Lower leg skin (tissue), 3 donors: ENCODE measurements around the gene EXOC6B.

Experiments used
- CTCF ChIP-seq, 3 donors: fragments of 450-650 bp; IDR thresholded peaks; one replicate each; pipeline ENCODE4 v1.5.1; 2016; ENCODE audit warnings: antibody characterized with exemption in 3 of 3, mild to moderate bottlenecking in 3 of 3, moderate library complexity in 2 of 3
- POLR2A ChIP-seq, 2 donors: fragments of 450-650 bp; IDR thresholded peaks; one replicate each; pipeline ENCODE4 v1.6.1; 2016 to 2017; ENCODE audit warnings: antibody characterized with exemption in 2 of 2, mild to moderate bottlenecking in 1 of 2, moderate library complexity in 1 of 2

- TF ChIP-seq CTCF (IDR thresholded peaks at IDR 0.05) (no peak), POLR2A (IDR thresholded peaks at IDR 0.05) (no peak)
Observed at GRCh38 chr2:72513011-72513410, 312.8 kb downstream of the EXOC6B start.
